Stimulated activated CD4-positive, alpha-beta T cell treated with anti-CD3 and anti-CD28 coated beads, Interleukin-2, amount 100 ng/mL, for 4 hours (primary cell): Measurements from ENCODE around the gene CDC73.
"Not testable (repeated sequence)": the region's sequence is repeated elsewhere in the genome, so short reads cannot be mapped to it uniquely, and the experiment has no call there.

ENCODE experiments used
- DNase-seq: peaks from one replicate; pipeline ENCODE4 v3.0.0-alpha.2; 2020; ENCODE audit warnings: low read depth

The CDC73 gene

DNA sequence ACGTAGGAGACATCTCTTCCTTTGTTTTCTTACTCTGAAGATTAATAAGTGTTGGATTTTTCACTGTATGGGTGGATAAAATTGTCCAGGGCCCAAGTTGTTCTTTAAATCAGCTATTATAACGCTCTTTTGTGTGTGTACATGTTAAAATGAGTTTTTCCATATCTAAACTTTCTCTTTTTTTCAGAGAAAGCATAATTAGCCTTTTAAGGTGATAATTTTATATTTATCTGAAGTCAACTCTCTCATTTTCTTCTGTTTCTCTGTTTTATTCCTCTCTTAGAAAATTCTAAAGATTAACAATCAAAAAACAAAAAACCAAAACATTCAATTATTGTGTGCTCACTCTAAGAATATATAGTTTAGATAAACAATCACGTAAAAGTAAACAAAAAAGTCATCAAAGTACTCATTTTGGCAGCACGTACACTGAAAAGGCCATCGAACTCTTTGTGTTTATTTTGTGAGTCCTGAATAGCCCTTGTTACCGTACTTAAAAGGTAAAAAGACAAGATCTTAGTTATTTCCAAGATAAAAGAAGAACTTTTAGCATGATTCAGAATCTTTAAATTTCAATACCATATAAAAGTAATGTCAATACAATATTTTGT, 7.2 kb upstream of the CDC73 start:
- DNase-seq: no peak

DNA sequence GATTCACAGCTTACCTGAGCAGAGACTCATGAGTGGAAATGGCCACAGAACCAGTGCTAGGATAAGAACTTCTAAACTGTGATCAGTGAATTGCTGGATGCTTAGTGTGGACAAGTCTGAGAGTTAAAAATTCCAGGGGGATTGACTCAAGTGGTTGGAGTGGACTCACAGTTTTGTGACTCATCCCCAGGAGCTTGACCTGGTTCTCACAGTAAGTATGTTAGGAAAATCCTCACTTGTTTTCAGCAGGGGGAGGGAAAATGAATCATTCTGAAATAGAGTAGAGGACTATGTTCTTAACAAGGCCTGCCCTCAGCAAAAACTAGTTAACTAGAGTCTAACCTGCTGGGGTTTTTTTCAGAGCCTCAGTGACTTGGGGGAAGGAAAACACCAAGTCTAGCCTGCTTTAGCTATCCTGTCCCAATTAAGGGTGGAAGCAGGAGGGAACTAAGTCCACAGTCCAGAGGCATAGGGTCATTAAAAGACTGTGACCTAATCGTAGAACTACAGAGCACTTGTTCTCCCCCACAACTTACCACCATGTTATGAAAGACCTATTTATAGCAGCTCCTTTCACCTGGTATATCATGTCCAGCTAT, 6.1 kb upstream of the CDC73 start:
- no peak for DNase-seq

- DNase-seq: not testable (repeated sequence)
Measured at GRCh38 chr1:193117167-193117566, 4.7 kb upstream of the CDC73 start.

DNA sequence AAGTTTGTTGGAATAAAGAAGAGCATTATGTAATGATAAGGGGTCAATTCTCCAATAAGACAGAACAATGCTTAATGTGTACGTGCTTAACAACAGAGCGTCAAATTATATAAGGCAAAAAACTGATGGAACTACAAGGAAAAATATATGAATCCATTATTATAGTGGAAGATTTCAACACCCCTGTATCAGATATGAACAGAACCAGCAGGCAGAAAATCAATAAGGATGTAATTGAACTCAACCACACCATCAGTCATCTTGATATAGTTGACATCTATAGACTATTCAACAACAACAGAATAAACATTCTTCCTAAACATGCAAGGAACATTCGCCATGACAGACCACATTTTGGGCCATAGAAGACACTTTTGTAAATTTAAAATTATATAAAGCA, 3.6 kb upstream of the CDC73 start:
- no peak for DNase-seq

DNA sequence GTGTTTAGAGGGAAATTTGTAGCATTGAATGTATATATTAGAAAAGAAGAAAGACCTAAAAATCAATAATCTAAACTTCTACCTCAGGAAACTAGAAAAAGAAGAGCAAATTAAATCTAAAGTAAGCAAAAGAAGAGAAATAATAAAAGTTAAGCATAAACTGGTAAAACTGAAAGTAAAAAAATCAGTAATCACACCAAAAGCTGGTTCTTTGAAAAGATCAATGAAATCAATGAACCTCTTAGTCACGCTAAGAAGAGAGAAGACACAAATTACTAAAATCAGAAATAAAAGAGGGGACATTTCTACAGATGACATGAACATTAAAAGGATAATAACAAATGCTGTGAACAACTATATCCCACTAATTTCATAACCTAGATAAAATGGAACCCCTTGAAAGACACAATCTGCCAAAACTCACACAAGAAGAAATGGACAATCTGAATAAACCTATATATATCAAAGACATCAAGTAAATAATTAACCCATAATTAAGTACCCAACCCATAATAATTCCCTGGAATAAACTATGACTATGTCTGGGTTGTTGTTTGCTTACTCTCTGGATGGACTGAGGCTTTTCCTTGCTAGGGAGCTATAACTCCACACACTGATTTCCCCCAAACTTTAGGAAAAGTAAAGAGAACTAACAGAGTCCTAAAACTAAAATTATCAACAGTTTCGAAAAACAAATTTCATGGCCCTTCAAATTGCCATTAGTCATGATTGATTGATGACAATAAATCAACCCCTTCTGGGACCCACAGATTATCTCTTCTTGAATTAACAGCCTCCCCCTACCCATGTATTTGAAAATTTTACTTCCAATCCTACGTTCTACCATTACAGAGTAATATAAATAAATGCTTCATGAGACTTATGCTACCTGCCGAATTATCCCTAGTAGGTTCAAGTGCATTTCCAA, 2.8 kb upstream of the CDC73 start:
- DNase-seq: no peak

GRCh38 chr1:193120604-193121166, 1.1 kb upstream of the CDC73 start:
- DNase-seq: no peak

- DNase-seq: no peak
Measured at GRCh38 chr1:193123751-193124150, 1.9 kb downstream of the CDC73 start.

- DNase-seq: no peak
Measured at GRCh38 chr1:193125369-193125768, 3.5 kb downstream of the CDC73 start.

DNA sequence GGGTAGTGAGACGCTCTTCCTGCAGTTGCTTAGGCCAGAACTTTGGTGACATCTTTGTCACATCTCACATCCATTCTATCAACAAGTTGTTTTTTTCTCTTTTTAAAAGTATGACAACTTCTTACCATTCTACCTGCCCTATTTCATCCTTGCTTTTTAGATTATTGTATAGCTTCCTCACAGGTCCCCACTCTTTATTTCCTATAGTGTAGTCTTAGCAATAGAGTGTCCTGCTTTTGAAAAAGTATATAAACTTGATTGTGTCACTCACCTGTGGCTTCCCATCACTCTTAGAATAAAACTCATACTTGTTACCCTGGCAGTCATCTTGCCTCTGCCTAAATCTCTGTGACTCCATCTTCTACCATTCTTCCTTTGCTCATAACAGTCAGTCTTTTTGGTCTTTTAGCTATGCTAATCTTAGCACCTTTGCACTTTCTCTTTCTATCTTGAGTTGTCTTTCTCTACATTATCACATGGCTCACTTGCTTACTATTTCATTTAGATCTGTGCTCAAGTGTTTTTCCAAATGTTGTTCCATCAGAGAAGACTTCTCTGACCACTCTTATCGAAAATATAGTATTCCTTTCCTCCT, 9.5 kb downstream of the CDC73 start:
- no peak for DNase-seq

- no peak for DNase-seq
Measured at GRCh38 chr1:193140254-193140653, 18.4 kb downstream of the CDC73 start.

DNA sequence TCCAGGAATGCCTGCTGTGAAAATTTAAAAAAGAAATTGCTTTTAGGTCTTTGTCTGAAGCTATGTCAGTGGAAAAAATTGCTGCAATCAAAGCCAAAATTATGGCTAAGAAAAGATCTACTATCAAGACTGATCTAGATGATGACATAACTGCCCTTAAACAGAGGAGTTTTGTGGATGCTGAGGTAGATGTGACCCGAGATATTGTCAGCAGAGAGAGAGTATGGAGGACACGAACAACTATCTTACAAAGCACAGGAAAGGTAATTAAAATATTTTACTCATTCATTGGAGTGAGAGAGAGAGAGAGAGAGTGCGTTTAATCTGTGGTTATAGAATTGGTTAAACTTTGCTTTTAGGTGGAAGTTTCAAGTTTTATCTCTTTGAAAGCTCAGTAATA, 20.0 kb downstream of the CDC73 start:
- no peak for DNase-seq

- DNase-seq: no peak
Measured at GRCh38 chr1:193142409-193142808, 20.6 kb downstream of the CDC73 start.

- DNase-seq: no peak
Measured at GRCh38 chr1:193143285-193143684, 21.5 kb downstream of the CDC73 start.

DNA sequence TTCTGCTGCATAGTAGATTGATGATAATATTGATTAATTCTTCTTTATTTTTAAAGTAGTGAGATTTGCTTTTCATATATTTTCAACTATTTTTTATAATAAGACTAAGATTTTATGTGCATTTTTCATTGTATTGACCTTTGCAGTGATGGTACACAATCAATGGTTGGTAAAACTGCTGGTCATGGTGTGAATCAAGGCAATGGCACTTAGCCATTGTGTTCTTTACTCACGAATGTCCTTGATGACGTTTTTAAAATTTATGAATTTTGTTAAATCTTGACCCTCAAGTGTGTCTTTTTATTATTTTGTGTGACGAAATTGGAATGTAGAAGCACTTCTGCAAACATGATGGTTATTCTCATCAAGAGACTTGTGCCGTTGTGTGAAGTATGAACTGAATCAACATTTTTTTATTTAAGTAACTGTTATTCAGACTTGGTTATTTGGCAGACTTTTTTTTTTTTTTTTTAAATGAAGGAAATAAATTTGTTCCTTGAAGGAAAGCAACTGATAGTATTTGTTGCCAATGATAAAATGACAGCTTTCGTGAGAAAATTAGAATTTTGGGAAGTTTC, 22.6 kb downstream of the CDC73 start:
- DNase-seq: no peak

- no peak for DNase-seq
Measured at GRCh38 chr1:193144999-193145398, 23.2 kb downstream of the CDC73 start.

DNA sequence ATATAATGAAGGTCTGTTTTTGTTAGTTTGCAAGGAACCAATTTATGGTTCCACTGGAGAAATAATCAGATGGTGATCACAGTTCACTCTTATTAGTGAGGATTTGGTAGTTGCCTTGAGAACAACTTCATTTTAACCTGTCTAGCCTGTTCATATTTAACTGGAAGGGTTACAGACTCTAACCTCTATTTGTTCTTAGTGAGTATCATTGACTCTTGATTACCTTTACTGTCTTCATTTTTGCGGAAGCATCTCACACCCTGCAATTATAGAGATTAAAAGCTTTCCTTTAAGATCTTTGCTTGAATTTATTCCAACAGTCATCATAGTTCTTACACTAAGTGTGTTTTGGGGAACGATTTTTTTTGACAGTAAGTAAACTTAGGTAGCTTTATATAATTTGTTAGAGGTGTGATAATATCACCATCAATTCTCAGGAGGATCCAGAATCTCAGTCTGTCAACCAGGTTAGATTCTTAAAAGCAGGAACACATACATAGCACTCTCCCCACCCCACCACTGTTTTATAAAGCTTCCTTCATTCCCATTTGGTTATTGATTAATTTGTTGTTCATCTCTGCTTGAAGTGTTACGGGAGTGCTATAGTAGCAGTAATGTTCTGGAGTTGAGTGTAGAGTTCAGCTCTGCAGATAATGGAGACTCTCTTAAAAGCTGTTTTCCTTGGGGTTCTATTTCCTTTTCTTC, 34.4 kb downstream of the CDC73 start:
- no peak for DNase-seq

GRCh38 chr1:193156822-193157142, 35.0 kb downstream of the CDC73 start:
- DNase-seq: no peak

DNA sequence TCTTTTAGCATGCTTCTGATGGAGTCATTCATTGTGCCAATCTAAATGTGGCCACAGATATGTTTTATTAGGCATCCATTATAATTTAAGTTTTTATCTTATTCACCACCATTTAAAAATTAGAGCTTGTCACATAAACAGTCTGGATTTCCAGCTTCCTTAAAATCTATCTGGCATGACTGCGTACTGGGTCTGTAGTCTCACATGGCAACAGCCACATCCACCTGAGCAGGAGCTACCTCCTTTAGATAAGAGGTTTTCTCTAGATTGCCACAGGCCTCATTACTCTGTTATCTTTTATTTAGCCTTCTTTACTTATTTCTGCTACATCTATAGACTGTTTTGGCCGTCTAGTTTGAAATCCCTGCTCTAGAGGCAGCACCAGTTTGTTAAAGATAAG, 35.5 kb downstream of the CDC73 start:
- DNase-seq: no peak

DNA sequence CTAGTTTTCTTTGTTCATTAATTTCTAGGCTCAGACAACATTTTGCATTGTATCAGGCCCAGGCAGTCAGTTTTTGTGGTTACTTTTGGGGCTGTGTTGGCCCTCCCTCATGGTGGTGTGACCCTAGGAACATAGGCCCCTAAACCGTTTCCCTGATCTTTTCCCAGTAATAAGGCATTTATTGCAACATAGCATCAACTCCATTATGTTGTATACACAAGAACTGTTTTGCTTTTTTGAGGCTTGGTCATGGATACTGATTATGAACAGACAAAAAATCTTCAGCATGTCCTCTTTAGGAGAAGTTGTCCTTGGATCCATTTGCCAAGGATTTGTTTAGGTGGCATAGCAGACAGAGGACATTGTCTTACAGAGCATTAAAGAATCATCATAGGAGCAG, 54.3 kb downstream of the CDC73 start:
- DNase-seq: no peak

- DNase-seq: no peak
Measured at GRCh38 chr1:193176788-193177187, 55.0 kb downstream of the CDC73 start.

DNA sequence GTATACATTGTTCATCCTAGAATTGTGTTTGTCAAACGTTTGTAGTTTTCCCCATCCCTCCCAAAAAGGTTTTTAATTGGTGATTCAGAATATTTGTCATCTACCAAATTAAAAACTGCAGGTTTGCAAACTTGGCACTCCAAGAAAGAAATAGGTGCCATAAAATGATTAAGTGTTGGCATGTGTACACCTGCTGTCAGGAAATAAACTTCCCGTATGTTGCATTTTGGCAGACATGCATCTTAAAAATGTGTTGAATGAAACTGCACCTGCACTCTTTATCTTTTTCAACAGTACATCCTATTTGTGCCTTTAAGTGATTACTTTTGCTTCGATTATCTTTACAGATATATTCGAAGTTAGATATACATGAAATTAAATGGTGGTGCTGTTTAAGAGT, 57.3 kb downstream of the CDC73 start:
- no peak for DNase-seq

DNA sequence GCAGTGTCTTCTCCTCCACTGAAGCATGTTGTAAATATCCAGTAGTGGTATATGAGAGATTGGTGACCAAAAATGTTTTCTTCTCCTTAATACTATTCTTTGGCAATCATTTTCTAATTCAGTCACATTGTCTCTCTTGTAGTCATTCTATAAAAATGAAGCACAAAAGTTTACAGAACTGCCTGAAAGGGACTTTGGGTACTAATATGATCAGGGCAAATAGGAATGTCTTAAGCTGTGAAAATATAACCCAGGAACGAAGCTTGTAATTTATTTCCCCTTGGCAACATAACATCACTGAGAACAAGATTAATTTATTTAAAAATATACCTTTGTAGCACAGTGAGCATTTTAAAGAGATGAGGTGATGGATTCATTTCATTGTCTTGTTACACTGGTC, 59.7 kb downstream of the CDC73 start:
- DNase-seq: no peak
